HG03354 (cell line): ENCODE data around the gene IL13RA1.
"Not testable (repeated sequence)": the region's sequence is repeated elsewhere in the genome, so short reads cannot be mapped to it uniquely, and the experiment has no call there.

Experiments
- ATAC-seq: cut with Tn5 transposase; IDR thresholded peaks from one replicate; pipeline ENCODE4 v1.9.1; 2021; ENCODE audit warnings: mild to moderate bottlenecking; ENCODE audit not compliant: unreplicated experiment, poor library complexity, severe bottlenecking

The IL13RA1 gene

DNA sequence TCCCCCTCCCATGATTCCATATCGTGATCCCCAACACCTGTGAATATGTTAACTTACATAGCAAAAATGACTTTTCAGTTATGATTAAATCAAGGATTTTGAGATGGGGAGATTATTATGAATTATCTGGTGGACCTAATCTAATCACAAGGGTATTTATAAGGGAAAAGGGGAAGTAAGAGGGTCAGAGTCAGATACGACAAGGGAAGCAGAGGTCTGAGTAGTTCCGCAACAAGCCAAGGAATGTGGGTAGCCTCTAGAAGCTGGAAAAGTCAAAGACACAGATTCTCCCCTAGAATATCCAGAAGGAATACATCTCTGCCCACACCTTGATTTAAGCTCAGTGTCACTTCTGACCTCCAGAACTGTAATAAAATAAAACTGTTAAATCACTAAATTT lies 1.0 kb upstream of the IL13RA1 start:
- ATAC-seq: no peak

DNA sequence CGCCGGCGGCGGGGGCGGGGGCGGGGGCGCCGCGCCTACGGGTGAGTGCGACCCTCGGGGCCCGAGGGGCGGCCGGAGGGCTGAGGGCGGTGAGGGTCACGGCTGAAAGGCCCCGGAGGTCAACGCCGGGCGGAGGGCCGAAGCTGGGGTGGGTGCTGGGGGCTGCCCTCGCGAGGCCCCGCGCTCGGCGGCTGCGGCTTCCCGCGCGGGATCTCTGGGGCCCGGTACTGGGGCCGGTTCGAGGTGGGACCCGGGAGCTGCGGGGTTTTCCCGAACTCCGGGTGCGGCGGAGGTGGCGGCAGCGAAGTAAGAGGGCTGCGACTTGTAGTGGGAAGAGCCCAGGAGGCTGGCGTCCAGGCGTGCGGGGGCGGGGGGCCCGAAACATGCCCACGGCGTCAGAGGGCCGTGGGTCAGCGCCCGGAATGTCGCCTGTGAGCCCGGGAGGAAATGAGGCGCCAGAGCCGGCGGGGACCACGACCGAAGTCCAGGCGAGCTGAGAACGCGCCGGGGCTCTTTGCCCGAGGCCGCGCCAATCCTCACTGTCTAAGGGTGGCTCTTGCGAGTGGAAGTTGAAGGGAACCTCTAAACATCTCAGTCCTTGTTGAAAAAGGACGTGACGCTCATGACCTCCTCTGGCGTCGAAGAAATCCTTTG lies 407 bp downstream of the IL13RA1 start:
- ATAC-seq: peak; percentile 31

DNA sequence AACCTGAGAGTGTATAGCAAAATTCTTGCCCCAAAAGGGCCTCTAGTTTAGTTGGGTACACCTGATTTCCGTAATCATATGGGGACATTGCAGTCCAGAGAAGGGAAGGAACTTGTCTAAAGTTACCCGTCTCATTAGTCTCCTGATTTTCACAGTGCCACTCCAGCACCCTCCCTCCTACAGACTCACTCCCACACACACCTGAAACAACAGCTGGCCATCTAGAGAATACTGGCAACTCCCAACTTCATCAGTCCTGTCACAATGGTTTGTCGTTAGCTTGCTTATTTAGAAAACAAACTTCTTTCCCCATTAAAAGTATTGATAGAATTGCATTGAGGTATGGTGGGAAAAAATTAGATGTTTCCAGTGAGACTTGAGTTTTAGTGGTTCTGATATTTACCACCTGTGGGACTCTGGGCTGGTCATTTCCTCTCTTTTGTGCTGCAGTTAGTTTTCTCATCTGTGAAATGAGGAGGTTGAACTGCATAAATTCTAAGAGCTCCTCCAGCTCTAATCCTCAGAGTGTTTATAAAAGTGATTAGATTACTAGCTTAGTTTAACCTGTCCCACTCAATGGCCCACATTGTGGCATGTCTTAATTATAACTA lies 1.7 kb downstream of the IL13RA1 start:
- no peak for ATAC-seq

DNA sequence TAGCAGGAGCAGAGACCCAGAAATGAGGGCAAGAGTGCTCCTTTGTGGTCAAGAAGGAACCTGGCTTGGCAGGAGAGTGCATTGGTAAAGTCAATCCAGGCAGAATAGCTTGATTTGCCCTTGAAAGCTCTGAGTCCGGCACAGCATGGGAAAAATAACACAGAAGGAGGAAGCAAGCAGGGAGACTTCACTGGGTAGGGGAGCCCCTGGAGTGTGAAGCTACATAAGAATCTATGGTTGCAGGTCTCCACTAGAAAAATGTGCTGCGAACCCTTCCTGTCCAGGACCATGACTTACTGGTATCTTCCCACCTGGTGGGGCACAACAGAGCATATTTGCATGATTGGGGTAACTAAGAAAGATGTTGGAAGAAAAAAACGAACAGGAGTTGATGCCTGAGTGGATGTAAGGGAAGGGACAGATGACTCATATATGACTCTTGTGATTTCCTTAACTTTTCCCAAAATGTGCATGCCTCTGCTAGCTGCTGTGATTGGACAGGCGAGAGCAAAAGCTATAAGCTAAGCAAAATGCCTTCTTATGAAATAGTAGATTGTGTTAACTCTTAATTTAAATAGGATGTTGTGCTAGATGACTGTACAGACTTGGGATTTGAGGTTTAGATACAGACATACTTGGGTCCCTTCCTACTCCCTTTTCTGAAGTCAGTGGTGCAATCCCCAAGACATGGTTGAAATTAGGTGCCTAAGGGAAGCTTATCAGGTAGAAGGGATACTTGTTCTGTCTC lies 3.3 kb downstream of the IL13RA1 start:
- no peak for ATAC-seq

DNA sequence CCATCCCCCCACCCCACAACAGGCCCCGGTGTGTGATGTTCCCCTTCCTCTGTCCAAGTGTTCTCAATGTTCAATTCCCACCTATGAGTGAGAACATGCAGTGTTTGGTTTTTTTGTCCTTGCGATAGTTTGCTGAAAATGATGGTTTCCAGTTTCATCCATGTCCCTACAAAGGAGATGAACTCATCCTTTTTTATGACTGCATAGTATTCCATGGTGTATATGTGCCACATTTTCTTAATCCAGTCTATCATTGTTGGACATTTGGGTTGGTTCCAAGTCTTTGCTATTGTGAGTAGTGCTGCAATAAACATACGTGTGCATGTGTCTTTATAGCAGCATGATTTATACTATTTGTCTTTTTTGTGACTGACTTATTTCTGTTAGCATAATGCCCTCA lies 5.1 kb downstream of the IL13RA1 start:
- ATAC-seq: not testable (repeated sequence)

DNA sequence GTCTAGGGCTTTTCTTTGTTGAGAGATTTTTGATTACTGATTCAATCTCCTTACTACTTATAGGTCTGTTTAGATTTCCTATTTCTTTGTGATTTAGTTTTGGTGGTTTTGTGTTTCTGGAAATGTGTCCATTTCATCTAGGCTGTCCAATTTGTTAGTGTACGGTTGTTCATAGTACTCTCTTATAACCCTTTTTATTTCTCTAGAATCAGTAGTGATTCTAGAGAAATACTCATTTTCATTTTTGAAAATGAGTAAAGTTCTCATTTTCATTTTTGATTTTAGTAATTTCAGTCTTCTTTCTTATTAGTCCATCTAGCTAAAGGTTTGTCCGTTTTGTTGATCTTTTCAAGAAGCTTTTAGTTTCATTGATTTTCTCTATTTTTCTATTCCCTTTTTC lies 7.5 kb downstream of the IL13RA1 start:
- peak; percentile 52 for ATAC-seq

GRCh38 chrX:118736394-118737010 lies 9.1 kb downstream of the IL13RA1 start:
- peak; percentile 87 for ATAC-seq

DNA sequence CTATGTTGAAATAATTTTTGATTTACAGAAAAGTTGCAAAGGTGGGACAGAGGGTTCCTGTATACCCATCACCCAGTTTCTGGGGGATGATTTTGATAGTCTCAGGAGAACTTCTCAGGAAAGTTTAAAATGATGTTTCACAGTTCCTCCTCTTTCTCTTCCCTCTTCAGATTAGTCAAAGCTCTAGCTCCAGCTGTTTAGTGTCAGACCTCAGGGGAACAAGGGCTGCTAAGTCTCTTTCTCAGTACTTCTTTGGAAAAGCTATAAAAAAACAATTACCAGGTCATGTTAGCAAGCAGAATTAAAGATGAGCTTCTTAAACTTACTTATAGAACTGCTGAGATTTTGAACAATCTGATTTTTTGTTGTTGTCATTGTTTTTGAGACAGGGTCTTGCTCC lies 12.2 kb downstream of the IL13RA1 start:
- ATAC-seq: no peak

DNA sequence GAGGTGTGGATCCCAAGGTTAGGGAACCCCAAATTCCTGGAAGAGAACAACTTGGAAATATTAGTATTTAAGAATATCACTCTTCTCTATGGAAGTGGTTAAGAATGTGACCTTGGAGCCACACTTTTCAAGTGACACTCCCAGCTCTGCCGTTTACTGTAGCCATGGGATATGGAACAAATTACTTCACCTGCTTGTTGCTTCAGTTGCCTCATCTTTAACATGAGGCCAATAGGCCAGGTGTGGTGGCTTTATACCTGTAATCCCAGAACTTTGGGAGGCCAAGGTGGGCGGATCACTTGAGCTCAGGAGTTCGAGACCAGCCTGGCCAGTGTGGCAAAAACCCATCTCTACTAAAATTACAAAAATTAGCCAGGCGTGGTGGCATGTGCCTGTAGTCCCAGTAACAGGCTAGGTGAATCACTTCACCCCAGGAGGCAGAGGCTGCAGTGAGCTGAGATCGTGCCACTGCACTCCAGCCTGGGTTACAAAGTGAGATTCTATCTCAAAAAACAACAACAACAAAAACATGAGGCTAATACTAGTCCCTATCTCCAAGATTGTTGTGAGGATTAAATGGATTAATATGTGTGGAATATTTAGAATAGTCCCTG lies 13.0 kb downstream of the IL13RA1 start:
- no peak for ATAC-seq

GRCh38 chrX:118742176-118742575 lies 14.8 kb downstream of the IL13RA1 start:
- ATAC-seq: no peak

- no peak for ATAC-seq
Measured at GRCh38 chrX:118745570-118745969, 18.2 kb downstream of the IL13RA1 start.

- ATAC-seq: peak; percentile 83
Measured at GRCh38 chrX:118751950-118752783, 24.8 kb downstream of the IL13RA1 start.

DNA sequence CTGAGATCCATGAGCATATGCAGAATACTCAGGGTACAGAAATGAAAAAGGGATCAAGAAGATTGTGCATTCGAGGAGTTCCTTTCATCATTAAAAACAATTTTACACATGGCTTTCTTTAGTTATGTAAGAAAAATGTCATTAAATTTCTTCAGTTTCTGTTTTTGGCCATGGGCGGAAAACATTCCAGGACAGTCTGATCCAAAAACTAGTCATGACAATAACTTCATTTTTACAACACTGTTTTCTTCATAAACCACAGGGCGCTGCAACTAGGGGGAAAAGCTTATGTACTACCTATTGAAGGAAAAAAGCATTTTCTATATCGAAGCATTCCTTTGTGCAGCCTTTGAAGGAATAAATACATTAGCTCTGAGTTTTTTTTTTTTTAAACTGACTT lies 28.2 kb downstream of the IL13RA1 start:
- no peak for ATAC-seq

GRCh38 chrX:118756101-118756500 lies 28.7 kb downstream of the IL13RA1 start:
- no peak for ATAC-seq

GRCh38 chrX:118758511-118758910 lies 31.1 kb downstream of the IL13RA1 start:
- no peak for ATAC-seq

DNA sequence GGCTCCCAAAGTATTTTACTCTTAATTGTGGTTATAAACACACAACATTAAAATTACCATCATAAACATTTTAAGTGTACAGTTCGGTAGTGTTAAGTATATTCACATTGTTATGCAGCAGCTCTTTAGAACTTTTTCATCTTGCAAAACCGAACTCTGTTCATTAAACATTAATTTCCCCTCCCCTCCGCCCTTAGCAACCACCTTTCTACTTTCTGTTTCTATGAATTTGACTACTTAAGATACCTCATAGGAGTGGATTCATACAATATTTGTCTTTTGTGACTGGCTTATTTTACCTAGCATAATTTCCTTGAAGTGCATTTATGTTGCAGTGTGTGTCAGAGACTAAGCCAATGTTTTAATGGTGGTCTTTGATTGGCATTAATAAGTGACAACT lies 32.6 kb downstream of the IL13RA1 start:
- peak; percentile 85 for ATAC-seq

DNA sequence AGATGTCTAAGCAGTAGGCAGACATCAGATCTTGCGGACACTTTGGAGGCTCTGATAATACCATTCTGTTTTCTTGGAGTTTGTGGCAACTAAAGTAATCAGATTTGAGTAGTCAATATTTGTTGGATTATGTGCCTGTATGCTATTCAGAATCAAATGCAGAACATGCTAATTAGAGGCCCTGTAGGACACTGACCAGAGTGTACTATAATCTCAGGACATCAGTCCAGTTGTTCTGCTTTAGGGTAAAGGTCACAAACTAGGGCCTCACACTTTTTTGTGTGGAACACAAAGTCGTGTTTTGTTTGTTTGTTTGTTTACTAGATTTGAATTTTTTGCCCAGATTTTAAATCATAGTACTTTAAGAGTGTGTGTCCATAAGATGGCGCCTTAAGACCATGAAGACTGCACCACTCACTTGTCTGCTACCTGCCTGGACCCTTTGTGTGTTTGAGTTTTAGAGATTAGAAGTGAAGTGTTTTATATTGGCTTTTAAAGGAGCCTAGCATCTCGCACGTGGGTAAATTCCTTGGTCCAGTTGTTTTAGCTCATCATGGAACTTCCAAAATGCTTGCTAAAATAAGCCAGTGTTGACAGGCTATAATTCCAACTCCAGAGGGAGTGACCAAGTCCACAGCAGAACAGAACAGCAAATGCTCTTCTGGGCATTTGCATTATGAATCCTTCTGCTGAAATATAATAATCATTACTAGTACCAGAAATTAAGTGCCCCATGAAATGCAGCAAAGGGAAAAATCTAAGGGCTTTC lies 34.7 kb downstream of the IL13RA1 start:
- ATAC-seq: no peak

GRCh38 chrX:118763489-118763888 lies 36.1 kb downstream of the IL13RA1 start:
- ATAC-seq: no peak

DNA sequence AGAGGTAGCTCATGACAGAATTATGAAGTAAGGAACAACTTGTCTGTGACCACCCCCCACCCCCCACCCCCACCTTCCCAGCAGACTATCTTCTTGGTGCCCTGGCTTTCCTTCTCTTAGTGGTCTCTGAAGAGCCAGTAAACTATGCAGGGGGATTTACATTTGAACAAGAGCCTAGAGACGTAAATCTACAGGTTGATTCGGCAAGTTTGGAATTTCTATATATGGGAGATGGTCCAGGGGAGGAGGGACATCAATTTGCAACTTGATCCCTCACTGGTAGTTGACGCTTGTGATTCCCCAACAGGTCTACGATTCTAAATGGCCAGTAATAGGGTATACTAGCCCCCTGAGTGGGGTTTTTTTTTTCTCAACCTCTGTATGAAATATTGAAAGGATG lies 36.7 kb downstream of the IL13RA1 start:
- no peak for ATAC-seq
